ENCODE results near the gene BICC1. TPM values are rescaled to one million over a fixed set of nuclear protein-coding genes. Genes with fewer than 3 reads are reported as not detected.

Gene BICC1
- total RNA-seq, 1 experiment from 2014 or later = 0.57 TPM

DNA sequence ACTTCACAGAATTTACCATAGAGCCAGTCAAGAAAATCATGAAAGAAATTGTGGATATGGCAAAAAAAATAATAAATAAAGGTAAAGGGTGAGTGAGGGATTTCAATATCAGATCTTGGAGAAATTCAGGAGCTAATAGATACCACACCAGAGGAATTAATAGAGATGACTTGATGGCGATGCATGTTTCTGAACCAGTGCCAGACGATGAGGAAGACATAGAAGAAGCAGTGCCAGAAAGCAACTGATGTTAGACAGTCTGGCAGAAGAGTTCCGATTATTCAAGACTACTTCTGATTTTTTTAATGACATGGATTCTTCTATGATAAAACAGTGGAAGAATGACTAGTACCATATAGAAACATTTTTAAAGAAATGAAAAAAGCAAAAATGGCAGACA is 314.7 kb downstream of the BICC1 start:
- Histone ChIP-seq H3K9me3 (ENCODE audit: control insufficient read depth, low read depth, low read length) (no peaks in the 10 kb centered on the region), H4K8ac (replicated peaks; ENCODE audit: insufficient read length, low read depth, low read length) (no peak overlapping the region), H3K23ac (ENCODE audit: insufficient read length, low read depth, low read length) (no peak overlapping the region), H3K4ac (ENCODE audit: low read depth, low read length) (no peak overlapping the region), H2BK120ac (ENCODE audit: low read depth, low read length, poor library complexity, severe bottlenecking) (no peak overlapping the region), H2AK5ac (ENCODE audit: insufficient read length, low read length) (no peak overlapping the region), H3K23me2 (ENCODE audit: insufficient read length, low read depth, low read length, poor library complexity, severe bottlenecking) (no peaks in the 10 kb centered on the region), H4K20me1 (ENCODE audit: control insufficient read depth, insufficient read depth, insufficient read length) (no peaks in the 10 kb centered on the region), H4K5ac (ENCODE audit: insufficient read length, low read depth, low read length) (no peak overlapping the region), H3K4me1 (ENCODE audit: insufficient read depth, low read length) (no peaks in the 10 kb centered on the region), H2AFZ (ENCODE audit: low read length) (no peak overlapping the region), H2BK12ac (ENCODE audit: insufficient read length, low read depth, low read length) (no peak overlapping the region), H4K91ac (ENCODE audit: insufficient read length, low read depth, low read length) (no peak overlapping the region), H3K4me2 (ENCODE audit: insufficient read depth, insufficient read length, low read length) (no peak overlapping the region), H2BK20ac (ENCODE audit: low read depth, low read length, poor library complexity, severe bottlenecking) (no peak overlapping the region), H3K9ac (ENCODE audit: extremely low read depth, insufficient read length, low read length) (no peak overlapping the region), H2BK15ac (ENCODE audit: low read depth, low read length) (no peak overlapping the region), H3T11ph (ENCODE audit: low read length) (no peak overlapping the region), H3K27ac (ENCODE audit: insufficient read length, low read depth, low read length) (no peak overlapping the region), H2BK5ac (ENCODE audit: insufficient read length, low read length) (no peak overlapping the region), H3K56ac (ENCODE audit: insufficient read length, low read depth, low read length) (no peak overlapping the region), H3K79me1 (ENCODE audit: insufficient read depth, low read depth, low read length, poor library complexity, severe bottlenecking) (no peaks in the 10 kb centered on the region), H3K27me3 (ENCODE audit: insufficient read depth, low read length) (no peaks in the 10 kb centered on the region), H3K18ac (ENCODE audit: insufficient read length, low read depth, low read length) (no peak overlapping the region), H3K14ac (ENCODE audit: insufficient read depth, low read length) (no peak overlapping the region), H3K79me2 (ENCODE audit: insufficient read depth, low read length) (no peaks in the 10 kb centered on the region)
- H3K4me1 Mint-ChIP-seq = no peaks in the 10 kb centered on the region
- no peak for DNase-seq
- H3K27ac Mint-ChIP-seq = no peak overlapping the region
- no peak overlapping the region for H3K4me3 Mint-ChIP-seq
- WGBS (ENCODE audit: extremely low coverage, insufficient read length, low lambda C conversion rate) = no CpG with 5 or more reads among the region's 3 CpGs
- no peaks in the 10 kb centered on the region for H3K9me3 Mint-ChIP-seq
- H3K27me3 Mint-ChIP-seq (ENCODE audit: low read depth) = no peaks in the 10 kb centered on the region
- no peaks in the 10 kb centered on the region for H3K36me3 Mint-ChIP-seq (ENCODE audit: insufficient read depth in 1 of 3, low read depth in 3 of 3)
- TF ChIP-seq, protein P1, sequence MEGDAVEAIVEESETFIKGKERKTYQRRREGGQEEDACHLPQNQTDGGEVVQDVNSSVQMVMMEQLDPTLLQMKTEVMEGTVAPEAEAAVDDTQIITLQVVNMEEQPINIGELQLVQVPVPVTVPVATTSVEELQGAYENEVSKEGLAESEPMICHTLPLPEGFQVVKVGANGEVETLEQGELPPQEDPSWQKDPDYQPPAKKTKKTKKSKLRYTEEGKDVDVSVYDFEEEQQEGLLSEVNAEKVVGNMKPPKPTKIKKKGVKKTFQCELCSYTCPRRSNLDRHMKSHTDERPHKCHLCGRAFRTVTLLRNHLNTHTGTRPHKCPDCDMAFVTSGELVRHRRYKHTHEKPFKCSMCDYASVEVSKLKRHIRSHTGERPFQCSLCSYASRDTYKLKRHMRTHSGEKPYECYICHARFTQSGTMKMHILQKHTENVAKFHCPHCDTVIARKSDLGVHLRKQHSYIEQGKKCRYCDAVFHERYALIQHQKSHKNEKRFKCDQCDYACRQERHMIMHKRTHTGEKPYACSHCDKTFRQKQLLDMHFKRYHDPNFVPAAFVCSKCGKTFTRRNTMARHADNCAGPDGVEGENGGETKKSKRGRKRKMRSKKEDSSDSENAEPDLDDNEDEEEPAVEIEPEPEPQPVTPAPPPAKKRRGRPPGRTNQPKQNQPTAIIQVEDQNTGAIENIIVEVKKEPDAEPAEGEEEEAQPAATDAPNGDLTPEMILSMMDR (conservative IDR thresholded peaks at IDR 0.05) = no peak

Data from H9 (cell line).